NCI-H82 treated with DMSO at 0.1 percent for 48 hours (cell line): Measurements from ENCODE around the gene ATP1B1.

ENCODE experiments used
- DNase-seq: peaks from one replicate; lab custom pipeline; 2025; ENCODE audit not compliant: unreplicated experiment; lab: John Stamatoyannopoulos, UW

The ATP1B1 gene

DNA sequence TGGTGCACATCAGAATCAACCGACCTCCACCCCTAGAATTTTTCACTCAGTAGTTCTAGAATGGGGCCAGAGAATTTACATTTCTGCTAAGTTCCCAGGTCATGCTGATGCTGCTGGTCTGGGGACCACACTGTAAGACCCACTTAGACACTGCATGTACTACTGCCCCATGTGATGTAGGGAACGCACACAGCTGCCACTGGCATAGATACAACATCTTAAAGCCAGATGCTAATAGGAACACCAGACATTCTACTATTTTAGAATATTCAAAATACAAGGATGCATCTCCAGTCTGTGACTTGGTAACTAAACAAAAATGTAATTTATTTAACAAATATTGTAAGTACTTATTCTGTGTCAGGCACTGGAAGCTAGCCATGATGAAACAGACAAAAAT lies 14.1 kb upstream of the ATP1B1 start:
- no peak for DNase-seq

DNA sequence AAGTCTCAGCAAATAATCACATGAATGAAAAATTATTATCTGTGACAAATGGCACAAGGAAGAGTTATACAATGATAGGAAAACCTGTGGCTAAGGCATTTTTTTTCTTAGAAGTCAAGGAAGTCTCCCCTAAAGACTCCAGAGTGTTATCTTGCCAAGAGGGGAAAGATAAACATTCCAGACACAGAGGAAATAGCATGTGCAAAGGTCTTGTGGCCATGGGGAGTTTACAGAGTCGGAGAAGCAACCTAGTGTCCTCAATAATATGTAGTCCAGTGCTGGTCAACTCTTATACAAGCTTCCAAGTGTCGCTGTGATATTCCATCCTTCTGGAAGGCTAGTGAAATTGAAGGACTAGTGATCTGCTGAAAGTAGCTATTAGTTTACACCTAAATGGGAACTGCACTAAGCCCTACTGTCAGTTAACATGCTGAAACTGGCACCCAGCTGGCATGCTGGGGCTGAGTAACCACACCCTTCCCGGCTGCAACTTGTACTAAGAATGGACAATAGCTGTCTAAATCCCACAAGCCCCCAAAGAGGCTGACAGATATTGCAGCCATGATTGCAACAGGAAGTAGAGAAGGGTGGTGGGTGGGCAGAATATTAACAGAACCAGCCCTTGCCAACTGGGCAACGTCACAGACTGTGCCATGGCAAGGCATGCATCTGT lies 11.5 kb upstream of the ATP1B1 start:
- no peak for DNase-seq

DNA sequence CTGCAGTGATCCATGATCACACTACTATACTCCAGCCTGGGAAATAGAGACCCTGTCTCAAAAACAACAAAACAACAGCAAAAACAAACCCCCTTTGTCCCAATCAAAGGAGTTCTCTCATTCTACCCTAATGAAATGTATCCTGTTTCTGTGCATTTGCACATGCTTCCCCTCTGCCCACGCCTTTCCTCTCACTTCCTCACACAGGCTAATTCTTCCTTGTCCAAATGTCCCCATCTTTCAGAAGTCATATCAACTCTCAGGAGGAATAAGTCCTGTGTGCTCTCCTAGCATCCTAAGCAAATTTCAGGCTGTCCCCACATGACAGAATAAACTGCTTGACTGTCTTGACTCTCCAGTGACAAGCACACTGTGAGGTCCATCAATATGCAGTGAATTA lies 8.1 kb upstream of the ATP1B1 start:
- no peak for DNase-seq

DNA sequence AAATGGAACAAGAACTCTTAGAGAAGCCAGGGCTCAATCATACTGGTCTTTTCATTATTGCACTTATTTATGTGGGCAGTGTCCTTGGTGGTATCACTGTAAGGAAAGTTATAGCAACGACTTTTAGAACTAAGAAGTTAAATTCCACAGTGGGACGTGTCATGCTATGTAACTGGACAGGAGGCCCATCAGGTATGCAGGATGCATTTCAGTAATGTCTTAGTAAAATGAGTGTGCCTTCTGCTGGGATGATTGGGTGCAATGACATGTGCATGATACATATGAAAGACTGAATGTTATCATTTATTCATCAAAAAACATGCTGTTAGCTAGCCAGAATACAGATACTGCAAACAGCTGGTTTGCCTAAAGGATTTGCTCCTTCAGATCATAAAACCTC lies 6.9 kb upstream of the ATP1B1 start:
- no peak for DNase-seq

DNA sequence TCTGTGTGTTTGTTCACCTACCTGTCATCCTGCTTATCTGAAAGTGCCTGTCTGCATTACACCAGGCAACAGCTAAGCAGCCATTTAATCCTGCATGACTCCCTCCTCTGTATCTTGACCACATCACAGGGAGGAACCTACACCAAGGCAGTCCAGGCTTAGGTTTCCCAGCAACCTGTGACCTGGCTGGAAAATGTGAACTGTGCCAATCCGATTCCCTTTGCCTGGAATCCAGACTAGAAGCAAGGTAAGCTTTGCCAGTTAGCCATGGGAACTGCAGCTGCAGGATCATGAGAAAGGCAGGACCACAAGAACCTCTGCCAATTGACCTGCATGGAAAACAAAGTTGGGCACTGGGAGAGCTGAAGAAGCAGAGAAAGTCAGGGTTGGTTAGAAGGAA lies 6.3 kb upstream of the ATP1B1 start:
- DNase-seq = no peak

DNA sequence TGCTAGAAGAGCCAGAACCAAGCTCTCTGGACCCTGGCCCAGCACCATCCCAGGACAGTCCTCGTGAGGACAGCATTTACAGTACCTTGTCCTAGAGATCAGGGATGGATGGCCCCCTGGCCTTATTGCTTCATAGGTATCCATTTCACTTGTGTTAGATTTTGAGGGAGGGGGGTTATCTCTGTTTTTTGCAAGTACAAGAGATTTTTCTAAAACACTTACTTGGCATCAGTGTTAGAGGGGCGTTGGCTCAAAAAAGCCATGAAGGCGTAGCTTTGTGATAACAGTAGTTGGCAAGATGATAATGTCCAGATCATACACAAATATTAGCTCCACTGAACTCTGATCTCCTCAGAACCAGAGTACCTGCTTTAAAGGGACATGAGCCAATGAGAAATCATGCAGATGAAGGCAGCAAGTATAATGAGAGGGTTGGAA lies 5.8 kb upstream of the ATP1B1 start:
- no peak for DNase-seq

DNA sequence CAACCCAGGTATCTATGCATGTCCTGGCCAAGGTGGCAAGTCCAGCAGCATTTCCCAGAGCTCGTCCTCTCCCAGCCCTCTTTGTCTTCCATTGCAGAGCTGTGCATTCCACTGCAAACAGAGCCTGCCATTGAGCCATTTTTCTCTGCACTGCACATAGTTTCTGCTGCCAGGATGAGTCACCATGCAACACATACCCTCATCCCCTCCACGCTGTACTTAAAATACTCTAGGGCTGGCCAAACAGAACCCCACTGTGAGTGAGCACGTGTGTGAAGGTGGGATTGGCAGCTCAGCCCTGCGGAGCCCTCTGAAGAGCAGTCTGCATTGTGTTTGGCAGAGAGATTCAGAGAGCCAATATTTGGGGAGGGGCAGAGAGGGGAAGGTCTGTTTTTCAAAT lies 3.9 kb upstream of the ATP1B1 start:
- no peak for DNase-seq

DNA sequence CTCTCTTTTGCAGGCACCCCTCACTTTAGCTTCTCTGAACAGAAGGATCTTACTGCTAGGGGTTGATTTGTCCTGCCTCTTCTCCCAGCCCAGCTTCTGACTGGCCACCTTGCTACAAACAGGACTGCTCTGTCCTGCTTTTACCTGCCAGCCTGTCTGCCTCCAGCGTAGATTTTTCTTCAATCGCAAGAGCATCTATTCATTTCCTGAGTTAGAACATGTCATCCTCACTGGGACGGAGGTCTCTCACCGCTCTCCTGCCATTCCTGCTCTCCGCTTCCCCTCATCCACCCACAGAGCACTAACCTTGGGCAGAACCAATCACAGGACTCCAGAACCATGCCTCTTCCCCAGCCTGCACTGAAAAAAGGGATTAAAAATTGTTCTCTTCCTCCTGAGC lies 3.5 kb upstream of the ATP1B1 start:
- DNase-seq = no peak

DNA sequence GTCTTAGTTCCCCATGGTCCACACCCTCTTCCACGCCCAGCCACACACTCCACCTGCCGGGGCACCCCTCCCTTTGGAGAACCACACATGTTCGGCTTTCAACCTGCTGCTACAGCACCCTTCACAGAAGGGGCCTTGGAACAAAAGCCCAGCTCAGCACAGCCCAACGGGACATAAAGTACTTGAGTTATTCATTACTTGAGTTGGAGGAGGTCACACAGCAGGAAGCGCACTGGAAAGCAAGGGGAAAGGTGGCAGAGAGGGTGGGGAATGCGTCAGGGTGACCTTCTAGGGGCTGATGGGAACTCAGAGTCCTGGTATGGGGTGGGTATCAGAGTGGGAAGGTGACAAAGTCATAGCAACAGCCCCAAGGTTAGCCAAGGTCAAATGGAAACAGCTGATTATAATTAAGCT lies 3.0 kb upstream of the ATP1B1 start:
- no peak for DNase-seq

DNA sequence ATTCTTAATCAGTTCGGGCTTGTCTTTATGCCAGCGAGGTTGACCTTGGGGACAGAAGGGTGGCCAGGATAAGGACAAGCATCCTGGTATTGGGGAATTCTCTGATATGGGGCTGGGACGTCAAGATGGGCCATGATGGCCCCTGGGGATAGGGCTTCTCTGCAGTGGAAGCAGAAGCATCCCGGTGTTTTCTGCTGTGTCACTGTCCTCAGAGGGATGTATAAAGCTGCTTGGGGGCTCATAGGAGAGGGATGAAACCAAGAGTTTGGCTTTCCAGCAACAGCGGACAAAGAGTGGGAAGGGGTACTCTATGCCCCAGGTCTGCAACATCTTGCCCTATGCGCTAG lies 1.4 kb upstream of the ATP1B1 start:
- DNase-seq = no peak

DNA sequence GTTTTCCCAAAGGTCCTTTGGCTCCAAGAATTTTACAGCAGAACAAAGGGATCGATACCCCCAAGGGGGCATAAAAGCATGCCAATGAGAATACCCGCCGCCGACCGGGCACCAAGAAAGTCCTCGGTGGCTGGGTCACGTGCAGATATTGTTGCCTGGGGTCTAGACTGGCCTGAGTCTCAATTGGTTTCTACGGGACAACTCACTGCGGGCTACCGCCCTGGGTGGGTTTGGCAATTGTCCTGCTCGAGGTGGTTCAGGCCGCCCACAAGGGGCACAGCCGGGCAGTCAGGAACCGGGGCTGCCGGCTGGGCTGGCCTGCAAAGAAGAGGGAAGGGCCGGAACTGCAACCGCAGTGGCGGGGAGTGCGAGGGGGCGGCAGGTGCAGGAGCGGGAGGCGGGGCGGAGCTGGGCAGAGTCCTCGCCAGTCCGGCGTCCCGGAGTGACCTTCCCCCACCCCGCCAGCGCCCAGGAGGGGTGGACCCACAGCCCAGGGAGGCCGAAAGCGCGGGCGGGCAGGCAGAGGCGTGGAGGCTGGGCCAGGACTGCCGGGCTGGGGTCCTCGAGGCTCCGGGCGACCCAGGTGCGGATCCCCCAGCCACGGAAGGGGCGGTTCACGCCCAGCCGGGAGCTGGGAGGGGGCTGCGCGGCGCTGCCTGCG lies 926 bp upstream of the ATP1B1 start:
- DNase-seq = peak; percentile 41

DNA sequence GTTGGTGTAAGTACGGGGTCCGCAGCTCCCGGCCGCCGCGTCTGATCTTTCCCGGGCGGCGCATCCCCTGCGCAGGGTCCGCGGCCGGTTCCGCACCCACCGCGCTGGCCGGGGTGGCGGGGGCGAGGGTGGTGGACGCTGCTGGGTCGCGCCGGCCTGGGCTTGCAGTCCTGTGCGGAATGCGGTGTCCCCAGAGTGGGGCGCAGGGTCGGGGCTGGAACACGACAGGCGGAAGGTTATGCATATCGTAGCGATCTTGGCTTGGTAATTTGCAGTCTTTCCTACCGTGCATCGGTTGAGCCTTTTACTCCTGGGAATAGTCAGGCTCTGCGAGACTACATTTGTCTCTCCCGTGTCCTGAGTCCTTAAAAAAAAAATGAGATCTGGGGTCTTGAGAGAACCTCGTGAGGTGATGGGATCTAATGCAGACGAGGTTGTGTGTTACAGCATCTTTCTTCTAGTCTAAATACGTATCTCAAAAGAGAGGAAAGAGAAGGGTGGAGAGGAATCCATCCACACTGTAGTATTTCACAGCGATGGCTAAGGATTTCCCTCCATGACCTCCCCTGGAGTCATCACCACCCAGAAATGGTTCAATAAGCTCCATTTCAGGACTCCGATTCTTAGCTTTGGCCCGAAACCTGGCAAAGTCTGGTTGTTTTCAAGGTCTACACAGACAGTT lies 572 bp downstream of the ATP1B1 start:
- DNase-seq = no peak

DNA sequence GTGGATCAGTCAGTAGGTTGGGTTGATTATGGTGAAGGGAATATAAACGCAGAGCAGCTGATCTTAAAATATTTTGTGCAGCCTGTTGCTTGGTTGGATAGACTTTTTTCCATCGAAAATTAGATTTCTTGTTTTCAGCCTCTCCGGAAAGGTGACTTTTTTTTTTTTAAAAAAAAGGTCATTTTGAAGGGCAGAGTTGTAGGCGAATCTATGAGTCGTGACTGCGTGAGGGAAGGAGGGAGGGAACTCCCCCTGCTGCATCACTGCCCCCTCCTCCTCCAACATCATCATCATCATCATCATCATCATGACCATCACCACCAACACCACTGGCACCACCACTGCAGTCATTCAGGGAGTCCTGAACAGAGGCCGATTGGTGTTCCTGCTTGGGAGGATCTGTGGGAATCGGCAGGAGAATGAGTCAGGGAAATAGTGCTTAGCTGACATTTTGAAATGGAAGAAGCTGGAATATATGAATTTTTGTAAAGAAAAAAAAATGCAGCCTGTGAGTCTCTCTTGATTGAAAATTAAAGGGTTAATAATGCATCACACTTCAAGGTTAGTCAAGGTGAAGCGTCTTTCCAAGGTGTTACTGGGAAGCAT lies 1.2 kb downstream of the ATP1B1 start:
- DNase-seq = no peak

DNA sequence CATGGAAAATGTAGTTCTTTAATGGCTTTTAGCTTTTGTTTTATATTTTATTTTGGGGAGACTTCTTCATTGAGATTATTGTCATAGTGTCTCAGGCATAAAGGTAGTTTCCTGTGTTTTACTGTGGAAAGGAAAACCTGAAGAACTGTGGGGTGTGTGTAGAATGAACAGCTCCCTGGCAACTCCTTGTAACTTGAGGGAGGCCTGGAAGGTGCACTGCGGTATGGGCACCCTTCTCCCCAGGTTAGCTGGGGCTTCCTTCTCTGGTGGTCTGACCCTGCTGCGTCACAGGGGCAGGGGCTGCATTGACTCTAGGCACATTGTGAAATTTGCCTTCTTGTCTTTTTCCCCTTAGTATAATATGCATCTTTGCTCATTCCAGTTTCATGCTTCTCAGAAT lies 1.7 kb downstream of the ATP1B1 start:
- no peak for DNase-seq

DNA sequence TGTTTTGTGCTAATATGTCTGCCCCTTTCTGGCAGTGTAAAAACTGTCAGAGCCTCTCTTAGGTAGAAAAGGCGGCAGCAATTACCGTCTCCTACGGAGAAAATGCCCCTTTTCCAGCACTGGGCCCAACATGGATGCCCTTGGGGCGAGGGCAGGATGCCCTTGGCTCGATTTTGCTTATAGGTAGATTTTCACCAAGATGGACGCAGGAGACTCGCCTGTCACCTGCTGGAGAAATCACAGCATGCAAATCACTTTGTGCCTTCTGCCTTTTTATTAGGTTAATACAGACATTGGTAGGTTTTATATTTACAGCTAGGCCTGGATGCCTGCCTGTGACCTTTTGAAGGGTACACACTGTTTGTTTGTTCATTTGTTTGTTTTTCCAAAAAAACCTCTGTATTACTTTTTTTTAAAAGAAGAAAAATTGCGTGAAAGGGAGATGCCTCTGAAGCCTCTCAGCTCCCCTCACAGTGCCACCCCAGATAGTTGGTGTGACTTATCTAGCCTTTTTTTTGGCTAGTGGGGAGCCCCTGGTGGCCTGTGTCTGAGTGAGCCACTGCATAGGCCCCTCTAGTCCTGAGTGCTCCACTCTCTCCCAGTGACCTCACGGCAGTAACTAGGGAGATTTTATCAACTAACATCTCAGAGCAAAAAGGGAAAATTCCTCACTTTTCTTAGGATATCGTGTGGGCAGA lies 2.5 kb downstream of the ATP1B1 start:
- no peak for DNase-seq

DNA sequence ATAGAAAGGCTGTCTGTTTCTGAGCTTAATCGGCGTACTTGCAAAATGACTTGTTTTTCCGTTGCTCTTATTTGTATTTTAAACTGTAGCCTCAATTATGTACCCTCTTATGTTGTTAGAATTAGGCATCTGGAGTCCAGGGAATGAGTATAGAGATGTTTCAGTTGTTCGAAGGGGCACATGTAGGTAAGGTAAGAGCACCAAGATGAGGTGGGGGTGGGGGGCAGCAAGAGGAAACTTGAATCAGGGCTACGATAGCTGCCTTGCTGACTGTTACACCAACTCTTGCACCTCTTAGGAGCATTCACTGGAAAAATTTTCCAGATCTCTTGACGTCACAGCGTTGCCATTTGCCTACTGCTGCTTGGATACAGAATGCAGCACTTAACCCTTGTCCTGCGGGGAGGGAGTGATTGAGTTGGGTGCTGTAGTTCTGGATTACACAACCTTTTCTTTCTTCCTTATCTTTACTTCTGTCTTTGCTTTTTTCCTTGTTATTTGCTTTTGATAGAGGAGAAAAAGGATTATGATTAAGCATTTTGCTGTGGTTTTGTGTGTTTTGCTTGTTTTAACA lies 3.2 kb downstream of the ATP1B1 start:
- DNase-seq = no peak

DNA sequence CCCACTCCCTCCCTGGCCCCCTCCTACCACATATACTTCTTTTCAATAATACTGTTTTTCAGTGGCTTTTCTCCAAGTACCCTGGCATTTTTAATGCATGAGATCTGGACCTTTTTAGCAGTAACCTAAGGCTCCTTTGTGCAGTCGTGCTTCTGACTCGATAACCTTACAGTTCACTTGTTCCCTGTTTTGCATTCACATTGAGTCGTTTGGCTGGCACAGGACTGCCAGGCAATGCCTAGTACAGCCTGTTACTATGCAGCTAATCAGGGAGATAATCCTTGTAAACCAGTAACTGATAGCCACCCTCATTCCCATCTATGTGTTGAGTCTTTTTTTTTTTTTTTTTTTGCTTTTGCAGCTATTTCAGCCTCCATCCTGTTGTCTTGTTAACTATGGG lies 3.7 kb downstream of the ATP1B1 start:
- no peak for DNase-seq

DNA sequence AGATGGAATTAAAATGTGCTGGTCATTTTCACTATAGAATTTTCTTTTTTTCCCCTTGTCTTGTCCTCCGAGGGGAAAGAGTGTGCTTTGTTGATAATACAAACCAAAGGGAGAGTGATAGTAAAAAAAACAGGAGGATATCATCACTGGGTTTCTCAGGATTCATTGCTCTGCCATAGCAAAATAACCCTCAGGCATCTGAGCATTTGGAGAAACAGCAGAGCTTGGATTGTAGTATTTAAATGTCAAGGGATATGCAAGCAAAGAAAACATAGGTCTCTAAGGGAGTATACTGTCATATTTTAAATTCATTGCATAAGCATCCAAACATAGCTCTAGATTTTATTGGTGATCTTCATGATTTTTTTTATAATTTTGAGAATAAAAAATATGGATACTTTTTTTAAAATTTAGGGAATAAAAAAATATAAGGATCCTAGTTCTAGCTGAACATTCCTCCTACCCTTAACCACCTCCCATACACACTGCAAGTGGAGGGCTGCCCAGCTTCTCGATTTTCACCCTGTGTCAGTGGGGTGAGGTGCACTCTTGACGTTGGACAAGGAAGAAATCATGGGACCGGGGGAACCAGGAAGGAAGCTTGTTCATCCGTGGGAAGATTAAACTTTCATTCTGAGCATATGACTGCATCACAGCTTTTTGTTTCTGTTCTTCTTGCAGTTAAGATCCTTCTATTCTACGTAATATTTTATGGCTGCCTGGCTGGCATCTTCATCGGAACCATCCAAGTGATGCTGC lies 4.4 kb downstream of the ATP1B1 start:
- no peak for DNase-seq

DNA sequence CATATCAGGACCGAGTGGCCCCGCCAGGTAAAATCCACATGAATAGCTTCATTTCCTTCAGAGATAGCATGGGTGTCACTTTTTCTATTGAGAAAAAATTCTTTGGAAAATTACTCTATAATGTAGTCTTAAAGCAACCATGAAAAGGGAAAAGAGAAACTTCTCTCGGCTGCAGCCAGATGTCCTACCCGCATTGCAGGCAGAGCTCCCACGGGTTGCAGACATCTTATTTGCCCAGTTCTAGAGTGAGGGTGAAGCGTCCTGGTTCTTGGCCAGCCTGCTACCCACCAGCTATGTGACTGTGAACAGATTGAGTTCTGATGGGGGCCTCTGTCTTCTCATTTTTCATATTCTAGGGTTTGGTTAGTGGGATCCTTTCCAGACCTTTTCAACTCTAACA lies 5.0 kb downstream of the ATP1B1 start:
- no peak for DNase-seq

DNA sequence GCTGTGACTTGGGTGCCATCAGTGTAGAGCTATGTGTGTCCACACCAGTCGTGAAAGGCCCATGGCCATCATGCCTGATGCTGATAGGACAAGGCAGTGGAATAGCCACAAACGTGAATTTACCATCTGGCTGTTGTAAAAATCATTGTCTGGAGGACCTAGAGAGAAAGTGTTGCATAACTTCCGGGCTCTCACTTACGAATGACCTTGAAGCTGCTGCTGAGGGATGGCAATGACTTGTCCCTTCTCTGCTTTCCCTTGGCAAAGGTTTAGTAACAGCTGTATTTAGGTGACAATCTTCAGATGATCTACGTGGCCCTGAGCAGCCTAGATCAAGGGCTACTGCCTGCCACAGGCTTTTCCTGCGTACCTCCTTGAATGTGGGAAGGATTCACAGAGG lies 5.8 kb downstream of the ATP1B1 start:
- DNase-seq = no peak
